Brain microvascular endothelial cell (primary cell): ENCODE results near the gene LRMDA.

Source experiments
- DNase-seq: peaks from one replicate; pipeline ENCODE4 v3.0.0-alpha.2; 2020
- H3K27ac ChIP-seq: fragments of 250-450 bp; sonication (Bioruptor Pico); 2 replicates; pipeline ENCODE4 v1.5.1; 2020; ENCODE audit warnings: mild to moderate bottlenecking, moderate library complexity
- H3K27me3 ChIP-seq: fragments of 250-450 bp; sonication (Bioruptor Pico); replicated peaks from 2 replicates; pipeline ENCODE4 v1.5.1; 2020; ENCODE audit warnings: mild to moderate bottlenecking
- H3K36me3 ChIP-seq: fragments of 250-450 bp; sonication (Bioruptor Pico); replicated peaks from 2 replicates; pipeline ENCODE4 v1.5.1; 2020; ENCODE audit warnings: mild to moderate bottlenecking
- H3K4me3 ChIP-seq: 2 replicates; pipeline ENCODE4 v1.5.1; 2011; ENCODE audit warnings: low read depth, mild to moderate bottlenecking, control low read depth, low read length, moderate library complexity
- in situ Hi-C: cut with HindIII; loops from 2 replicates; pipeline ENCODE4 v1.10.0; 2017; ENCODE audit warnings: low sequenced_read_pairs, low pct_ligation_motif_present
- TF ChIP-seq, protein P1 (sequence below): IDR thresholded peaks from 2 replicates; pipeline ENCODE4 v1.5.1; 2011; ENCODE audit warnings: low read depth, mild to moderate bottlenecking, moderate library complexity, low read length, control low read depth, inconsistent platforms; ENCODE audit errors: missing control alignments

LRMDA gene

DNA sequence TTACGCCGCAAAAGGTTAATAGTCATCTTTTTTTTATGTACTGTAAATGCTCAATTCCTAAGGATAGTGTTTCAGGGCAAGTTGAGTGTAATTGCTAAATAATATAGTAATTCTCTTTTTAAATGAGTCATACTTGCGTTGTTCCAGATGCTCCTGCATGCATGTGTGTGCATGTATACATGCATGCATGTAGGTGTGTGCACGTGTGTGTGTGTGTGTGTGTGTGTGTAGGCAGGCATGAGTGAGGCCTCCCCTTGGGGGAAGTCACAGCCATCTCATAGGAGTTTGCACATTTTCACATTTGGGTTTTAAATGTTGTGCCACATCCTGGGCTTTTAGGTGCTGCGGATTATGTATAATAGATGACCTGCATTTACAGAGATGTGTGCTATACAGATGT lies 1110.4 kb downstream of the LRMDA start:
- Histone ChIP-seq H3K36me3 (no peaks in the 10 kb centered on the region), H3K27ac (no peak overlapping the region), H3K27me3 (no peaks in the 10 kb centered on the region), H3K4me3 (no peak overlapping the region)
- TF ChIP-seq, protein P1, sequence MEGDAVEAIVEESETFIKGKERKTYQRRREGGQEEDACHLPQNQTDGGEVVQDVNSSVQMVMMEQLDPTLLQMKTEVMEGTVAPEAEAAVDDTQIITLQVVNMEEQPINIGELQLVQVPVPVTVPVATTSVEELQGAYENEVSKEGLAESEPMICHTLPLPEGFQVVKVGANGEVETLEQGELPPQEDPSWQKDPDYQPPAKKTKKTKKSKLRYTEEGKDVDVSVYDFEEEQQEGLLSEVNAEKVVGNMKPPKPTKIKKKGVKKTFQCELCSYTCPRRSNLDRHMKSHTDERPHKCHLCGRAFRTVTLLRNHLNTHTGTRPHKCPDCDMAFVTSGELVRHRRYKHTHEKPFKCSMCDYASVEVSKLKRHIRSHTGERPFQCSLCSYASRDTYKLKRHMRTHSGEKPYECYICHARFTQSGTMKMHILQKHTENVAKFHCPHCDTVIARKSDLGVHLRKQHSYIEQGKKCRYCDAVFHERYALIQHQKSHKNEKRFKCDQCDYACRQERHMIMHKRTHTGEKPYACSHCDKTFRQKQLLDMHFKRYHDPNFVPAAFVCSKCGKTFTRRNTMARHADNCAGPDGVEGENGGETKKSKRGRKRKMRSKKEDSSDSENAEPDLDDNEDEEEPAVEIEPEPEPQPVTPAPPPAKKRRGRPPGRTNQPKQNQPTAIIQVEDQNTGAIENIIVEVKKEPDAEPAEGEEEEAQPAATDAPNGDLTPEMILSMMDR, result no peak
- no peak for DNase-seq
- in situ Hi-C loops, result no loop called here

DNA sequence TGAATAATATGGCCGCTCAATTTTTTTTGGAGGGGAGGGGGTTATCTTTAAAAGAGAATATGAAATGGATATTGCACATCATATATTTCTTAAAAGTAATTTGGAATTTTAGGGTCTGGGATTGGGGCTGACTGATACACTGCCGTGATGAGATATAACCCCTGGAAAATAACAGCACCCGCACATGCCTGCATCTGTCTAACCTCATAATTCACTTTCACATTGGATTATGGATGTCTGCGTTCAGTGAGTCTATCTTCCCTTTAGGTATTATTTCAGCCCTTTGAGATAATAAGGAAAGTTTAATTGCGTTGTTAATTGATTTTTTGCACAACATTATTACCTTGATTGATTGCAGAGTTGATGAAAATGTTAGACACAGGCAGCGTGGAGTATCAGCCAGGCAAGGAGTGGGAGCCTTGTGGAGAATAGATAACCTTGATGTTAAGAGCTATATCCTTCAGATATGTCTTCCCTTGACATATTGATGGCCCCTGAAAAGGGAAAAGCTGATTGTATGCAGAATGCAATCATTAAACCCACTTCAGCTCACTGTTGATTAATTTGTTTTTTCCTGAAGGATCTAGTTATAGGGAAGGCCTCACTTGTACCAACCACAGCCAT lies 1111.0 kb downstream of the LRMDA start:
- in situ Hi-C loops, result no loop called here
- TF ChIP-seq, protein P1, result no peak
- H3K27ac ChIP-seq, result no peak overlapping the region

DNA sequence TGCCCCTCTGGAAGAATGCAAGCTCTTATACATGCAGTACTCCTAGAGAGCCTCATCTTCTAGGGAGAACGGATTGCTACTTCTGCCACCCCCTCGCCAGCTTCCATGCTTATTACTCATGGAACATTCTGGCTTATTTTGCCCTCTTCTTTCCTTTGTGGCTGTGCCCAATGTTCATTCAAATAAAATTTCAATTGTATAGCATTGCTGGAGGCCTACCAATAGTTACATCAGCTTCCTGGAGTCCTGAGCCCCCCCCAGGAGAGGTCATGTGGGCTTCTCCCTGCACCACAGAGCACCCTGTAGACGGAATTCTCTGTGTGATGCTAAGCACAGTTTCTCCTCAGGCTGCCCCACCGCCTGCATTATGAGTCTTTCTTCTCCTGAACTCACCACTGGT lies 1112.2 kb downstream of the LRMDA start:
- DNase-seq, result peak; percentile 49
- Histone ChIP-seq H3K4me3 (no peak overlapping the region), H3K36me3 (no peaks in the 10 kb centered on the region), H3K27me3 (no peaks in the 10 kb centered on the region), H3K27ac (no peak overlapping the region)
- TF ChIP-seq, protein P1, result no peak
- in situ Hi-C loops, result no loop called here

More for the DNA sequence above, 1111.0 kb downstream of the LRMDA start:
- DNase-seq, result no peak
- no peaks in the 10 kb centered on the region for H3K27me3 ChIP-seq
- no peak overlapping the region for H3K4me3 ChIP-seq
- no peaks in the 10 kb centered on the region for H3K36me3 ChIP-seq

DNA sequence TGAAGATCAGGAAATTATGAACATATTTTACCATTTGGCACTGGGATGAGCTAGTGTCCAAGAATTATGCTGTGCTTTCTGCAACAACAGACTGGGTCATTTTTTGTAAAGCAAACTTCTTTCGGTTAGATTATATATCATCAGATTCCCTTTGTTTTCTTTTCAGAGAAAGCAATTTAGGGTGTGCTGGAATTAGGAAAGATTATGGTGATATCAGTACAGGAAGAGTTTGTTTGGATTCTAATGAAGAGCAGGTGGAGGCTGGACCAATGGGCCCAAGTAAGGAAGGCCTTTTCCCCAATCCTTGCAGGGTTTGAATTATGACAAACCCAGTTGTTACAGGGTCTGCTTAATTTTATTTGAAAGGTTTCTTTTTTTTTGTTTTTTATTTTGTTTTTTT lies 1113.4 kb downstream of the LRMDA start:
- in situ Hi-C loops, result no loop called here
- no peak overlapping the region for H3K4me3 ChIP-seq
- no peaks in the 10 kb centered on the region for H3K27me3 ChIP-seq
- H3K27ac ChIP-seq, result no peak overlapping the region
- no peaks in the 10 kb centered on the region for H3K36me3 ChIP-seq
- no peak for DNase-seq
- TF ChIP-seq, protein P1, result no peak

DNA sequence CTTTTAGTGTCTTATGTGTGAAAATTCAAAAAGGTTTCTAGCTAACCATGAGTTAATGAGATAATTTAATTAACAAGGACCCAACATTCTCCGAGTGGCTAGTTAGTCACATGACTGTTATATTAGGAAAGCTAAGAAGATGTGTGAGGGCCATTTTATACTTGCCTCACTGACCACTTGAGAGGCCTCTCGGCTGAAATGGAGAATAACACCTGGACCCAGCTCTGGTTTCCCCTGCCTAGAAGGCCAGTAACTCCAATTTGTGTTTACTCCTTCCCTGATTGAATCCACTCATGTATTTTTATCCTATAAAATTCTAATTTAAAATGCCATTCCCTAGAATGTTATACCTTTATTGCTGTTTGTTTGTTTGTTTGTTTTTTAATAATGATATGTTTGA lies 1115.0 kb downstream of the LRMDA start:
- Histone ChIP-seq H3K27me3 (no peaks in the 10 kb centered on the region), H3K36me3 (no peaks in the 10 kb centered on the region), H3K4me3 (no peak overlapping the region), H3K27ac (no peak overlapping the region)
- TF ChIP-seq, protein P1, result no peak
- in situ Hi-C loops, result no loop called here
- DNase-seq, result no peak
